Kidney (tissue), 22 donors: ENCODE results near the gene TIFAB. TPM values are rescaled to one million over a fixed set of nuclear protein-coding genes. Genes with fewer than 3 reads are reported as not detected.
"Not testable (repeated sequence)": the region's sequence is repeated elsewhere in the genome, so short reads cannot be mapped to it uniquely, and the experiment has no call there.

Experiments
- DNase-seq, 5 donors: peaks; one replicate each; pipeline ENCODE4 v3.0.0-alpha.2; 2013 to 2020
- FAIRE-seq: peaks from 2 replicates; lab custom pipeline; 2012; peaks lifted over from hg19 to GRCh38; lab: Jason Lieb, UNC
- H3K27ac ChIP-seq, 2 donors: one replicate each; pipeline ENCODE4 v1.7.0; 2013; ENCODE audit warnings: low read depth in 2 of 2, low read length in 2 of 2, inconsistent platforms in 1 of 2
- H3K27me3 ChIP-seq: one replicate; pipeline ENCODE4 v1.7.1; 2013; ENCODE audit warnings: low read length, inconsistent platforms; ENCODE audit not compliant: control insufficient read depth, insufficient read depth
- H3K36me3 ChIP-seq, 3 donors: one replicate each; pipeline versions ENCODE4 v1.7.0 to v1.7.1; 2013; ENCODE audit warnings: low read length in 3 of 3, control low read depth in 1 of 3, inconsistent platforms in 1 of 3; ENCODE audit not compliant: insufficient read depth in 3 of 3, control insufficient read depth in 2 of 3
- H3K4me1 ChIP-seq, 3 donors: one replicate each; pipeline versions ENCODE4 v1.7.0 to v1.7.1; 2013; ENCODE audit warnings: low read length in 3 of 3, inconsistent platforms in 1 of 3, low read depth in 1 of 3; ENCODE audit not compliant: control insufficient read depth in 2 of 3, insufficient read depth in 2 of 3
- H3K4me3 ChIP-seq, 3 donors: one replicate each; pipeline versions ENCODE4 v1.7.0 to v1.8.1; 2013; ENCODE audit warnings: low read length in 3 of 3, control low read depth in 1 of 3, inconsistent platforms in 1 of 3
- H3K9ac ChIP-seq, 3 donors: one replicate each; pipeline versions ENCODE4 v1.7.0 to v1.7.1; 2013; ENCODE audit warnings: low read length in 3 of 3, control low read depth in 1 of 3, inconsistent platforms in 1 of 3
- H3K9me3 ChIP-seq, 3 donors: one replicate each; pipeline versions ENCODE4 v1.7.0 to v1.7.1; 2013; ENCODE audit warnings: low read length in 3 of 3, control low read depth in 1 of 3, inconsistent platforms in 1 of 3; ENCODE audit not compliant: control insufficient read depth in 2 of 3, insufficient read depth in 1 of 3
- intact Hi-C: fragments of 100-400 bp; cut with DNase I; formaldehyde crosslinking; loops from one replicate; pipeline ENCODE4 v1.11.1; 2022
- long read RNA-seq, 10 donors: library from polyadenylated mRNA in 1 of 10; unstranded in 1 of 10; transcript quantifications; one replicate each; pipeline ENCODE4 v2.0.0 and lab custom pipeline, GENCODE V29; 2021 to 2026
- polyA plus RNA-seq: library from polyadenylated mRNA; stranded (reverse); fragments of 350-450 nt; fragmentation: Illumina TruSeq; extraction: RNeasy Lipid Tissue Mini Kit (QIAGEN cat#74804); gene quantifications from one replicate; pipeline ENCODE4 v1.2.3, GENCODE V29; 2014; ENCODE audit warnings: low read depth, low replicate concordance; ENCODE audit not compliant: insufficient read depth
- total RNA-seq: library from RNA; stranded (reverse); fragmentation: NEBNext Ultra II Directional; extraction: Animal tissue kit (Norgen Biotek cat#: 25700); gene quantifications from one replicate; pipeline ENCODE4 v1.2.1, GENCODE V29; 2021
- TF ChIP-seq, protein P1 (sequence below): IDR thresholded peaks from 3 replicates; pipeline ENCODE4 v1.5.1; 2012; ENCODE audit warnings: mild to moderate bottlenecking, moderate library complexity, borderline replicate concordance; ENCODE audit not compliant: insufficient read depth; ENCODE audit errors: extremely low read depth
- donor health status: control.
- donor health status: control.
- donor health status: control.
- donor health status: control.
- donor health status: control.
- donor health status: DM: yes; HTN: yes; CAD: no.
- donor health status: Normal renal cell carcinoma (clear cell type).

The TIFAB gene, protein sequence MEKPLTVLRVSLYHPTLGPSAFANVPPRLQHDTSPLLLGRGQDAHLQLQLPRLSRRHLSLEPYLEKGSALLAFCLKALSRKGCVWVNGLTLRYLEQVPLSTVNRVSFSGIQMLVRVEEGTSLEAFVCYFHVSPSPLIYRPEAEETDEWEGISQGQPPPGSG
- total RNA-seq (0.13 TPM), polyA plus RNA-seq (not detected)
- long read RNA-seq, donor 1: 0 reads
- long read RNA-seq, donor 2: 0 reads
- long read RNA-seq, donor 3, full-length matches to known transcripts: 1 of 1 reads
- long read RNA-seq, donor 3, partial matches to known transcripts: 0 of 1 reads
- long read RNA-seq, donor 3, other reads (novel, unspliced or antisense): 0 of 1 reads
- long read RNA-seq, donor 4: 0 reads
- long read RNA-seq, donor 5: 0 reads
- long read RNA-seq, donor 6: 0 reads
- long read RNA-seq, donor 7: 0 reads
- long read RNA-seq, donor 8: 0 reads
- long read RNA-seq, donor 9: 0 reads
- long read RNA-seq, donor 10, full-length matches to known transcripts: 1 of 1 reads
- long read RNA-seq, donor 10, partial matches to known transcripts: 0 of 1 reads
- long read RNA-seq, donor 10, other reads (novel, unspliced or antisense): 0 of 1 reads

DNA sequence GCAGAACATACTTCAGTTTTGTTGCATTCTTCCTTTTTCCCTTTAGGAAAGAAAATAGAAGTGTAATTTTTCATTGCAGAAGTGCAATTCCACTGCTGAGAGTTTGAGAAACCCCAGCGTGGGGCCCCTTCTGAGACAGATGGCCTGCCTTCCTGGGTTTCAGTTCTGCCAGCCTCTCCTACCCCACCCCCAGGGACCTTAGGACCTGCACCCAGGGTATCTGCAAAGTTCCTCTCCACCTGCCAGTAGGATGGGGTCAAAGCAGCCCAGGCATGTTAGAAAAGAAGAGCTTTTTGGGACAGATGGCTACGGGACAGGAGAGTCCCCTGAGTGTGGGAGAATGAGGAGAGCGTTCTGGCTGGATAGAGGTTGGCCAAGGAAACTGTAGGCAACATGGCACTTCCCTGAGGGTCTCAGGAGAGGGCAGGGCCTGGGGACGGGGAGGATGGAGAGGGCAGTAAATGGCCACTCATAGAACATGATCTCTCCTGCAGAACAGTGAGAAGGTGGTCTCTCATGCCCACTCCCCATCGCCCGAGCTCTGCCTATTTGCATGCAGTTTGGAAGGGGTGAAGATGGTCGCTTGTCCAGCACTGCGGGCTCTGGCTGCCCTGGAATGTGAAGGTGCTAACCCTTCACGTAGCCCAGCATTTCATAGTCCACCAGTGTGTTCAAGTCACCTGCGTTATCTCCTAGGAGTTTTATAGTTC, at the start of gene TIFAB:
Gene TIFAB, minus strand, starts transcription at position 31 of the 710 bp plus-strand sequence. CDS start 2,412 bp downstream, outside the sequence.
- TF ChIP-seq, protein P1, sequence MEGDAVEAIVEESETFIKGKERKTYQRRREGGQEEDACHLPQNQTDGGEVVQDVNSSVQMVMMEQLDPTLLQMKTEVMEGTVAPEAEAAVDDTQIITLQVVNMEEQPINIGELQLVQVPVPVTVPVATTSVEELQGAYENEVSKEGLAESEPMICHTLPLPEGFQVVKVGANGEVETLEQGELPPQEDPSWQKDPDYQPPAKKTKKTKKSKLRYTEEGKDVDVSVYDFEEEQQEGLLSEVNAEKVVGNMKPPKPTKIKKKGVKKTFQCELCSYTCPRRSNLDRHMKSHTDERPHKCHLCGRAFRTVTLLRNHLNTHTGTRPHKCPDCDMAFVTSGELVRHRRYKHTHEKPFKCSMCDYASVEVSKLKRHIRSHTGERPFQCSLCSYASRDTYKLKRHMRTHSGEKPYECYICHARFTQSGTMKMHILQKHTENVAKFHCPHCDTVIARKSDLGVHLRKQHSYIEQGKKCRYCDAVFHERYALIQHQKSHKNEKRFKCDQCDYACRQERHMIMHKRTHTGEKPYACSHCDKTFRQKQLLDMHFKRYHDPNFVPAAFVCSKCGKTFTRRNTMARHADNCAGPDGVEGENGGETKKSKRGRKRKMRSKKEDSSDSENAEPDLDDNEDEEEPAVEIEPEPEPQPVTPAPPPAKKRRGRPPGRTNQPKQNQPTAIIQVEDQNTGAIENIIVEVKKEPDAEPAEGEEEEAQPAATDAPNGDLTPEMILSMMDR: no peak

DNA sequence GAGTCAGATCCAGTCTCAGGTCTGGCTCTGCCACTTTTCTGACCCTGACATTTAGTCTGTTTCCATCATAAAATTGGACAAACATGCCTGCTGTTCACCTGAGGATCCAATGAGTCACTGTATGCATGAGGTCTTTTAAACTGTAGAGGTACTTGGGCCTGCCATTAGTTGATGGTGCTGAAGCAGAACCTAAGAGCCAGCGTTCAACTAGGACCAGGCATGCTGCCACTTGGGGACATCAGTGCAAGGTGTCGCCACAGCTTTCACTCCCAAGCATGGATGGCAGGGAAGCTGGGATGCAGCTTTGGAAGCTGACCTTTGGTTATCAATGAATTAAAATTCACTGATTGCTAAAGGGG, 46.5 kb upstream of the TIFAB start:
- no peaks in the 10 kb centered on the region for H3K4me1 ChIP-seq
- no peak for DNase-seq
- no peak overlapping the region for H3K4me3 ChIP-seq
- FAIRE-seq: no peak
- H3K9me3 ChIP-seq: no peaks in the 10 kb centered on the region
- H3K27me3 ChIP-seq: peaks cover 3% of the 10 kb centered on the region
- intact Hi-C loops: no loop called here
- no peak overlapping the region for H3K9ac ChIP-seq
- H3K36me3 ChIP-seq: no peaks in the 10 kb centered on the region
- no peak overlapping the region for H3K27ac ChIP-seq
- TF ChIP-seq, protein P1: no peak

More for the DNA sequence above, at the start of gene TIFAB:
- H3K36me3 ChIP-seq: no peaks in the 10 kb centered on the region
- H3K4me3 ChIP-seq: no peak within 1 kb of the TSS
- intact Hi-C loops: no loop called here
- H3K9ac ChIP-seq: no peak within 1 kb of the TSS
- FAIRE-seq: no peak
- H3K27me3 ChIP-seq: no peaks in the 10 kb centered on the region
- no peak within 1 kb of the TSS for H3K27ac ChIP-seq
- no peak for DNase-seq
- no peaks in the 10 kb centered on the region for H3K9me3 ChIP-seq
- H3K4me1 ChIP-seq: no peaks in the 10 kb centered on the region

DNA sequence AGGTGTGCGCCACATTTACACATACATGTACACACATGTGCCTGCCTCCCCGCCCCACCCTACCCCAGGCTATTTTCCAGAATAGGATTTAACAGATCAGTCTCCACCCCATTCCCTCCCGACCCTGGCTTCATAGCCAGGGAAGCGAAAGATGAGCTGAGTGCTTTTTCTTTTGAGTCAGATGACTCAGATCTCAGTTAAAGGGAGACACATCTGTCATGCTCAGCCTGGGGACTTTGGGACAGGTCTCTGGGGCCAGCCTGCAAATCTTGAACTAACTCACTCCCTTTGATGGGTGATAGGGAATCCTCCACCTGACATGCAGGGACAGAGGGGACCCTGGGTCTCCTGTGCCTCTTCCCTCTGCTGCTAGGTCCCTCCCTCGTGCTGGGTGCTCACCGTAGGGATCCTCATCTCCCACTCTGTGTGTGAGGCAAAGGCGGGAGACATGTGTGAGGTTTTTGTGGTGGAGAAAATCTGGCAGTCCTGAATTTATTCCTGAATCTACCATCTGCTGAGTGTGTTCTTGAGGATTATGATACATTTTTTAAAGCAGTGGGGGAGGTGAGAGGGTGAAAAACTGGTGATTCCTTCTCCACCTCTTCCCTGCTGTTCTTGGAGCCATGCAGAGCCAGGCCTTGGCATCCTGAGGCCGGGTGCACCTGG, 46.0 kb upstream of the TIFAB start:
- no peaks in the 10 kb centered on the region for H3K9me3 ChIP-seq
- H3K9ac ChIP-seq: no peak overlapping the region
- FAIRE-seq (no peak), DNase-seq (no peak)
- no peaks in the 10 kb centered on the region for H3K36me3 ChIP-seq
- no peak overlapping the region for H3K27ac ChIP-seq
- H3K27me3 ChIP-seq: peaks cover 6% of the 10 kb centered on the region
- no peaks in the 10 kb centered on the region for H3K4me1 ChIP-seq
- intact Hi-C loops: no loop called here
- H3K4me3 ChIP-seq: no peak overlapping the region
- TF ChIP-seq, protein P1: no peak

DNA sequence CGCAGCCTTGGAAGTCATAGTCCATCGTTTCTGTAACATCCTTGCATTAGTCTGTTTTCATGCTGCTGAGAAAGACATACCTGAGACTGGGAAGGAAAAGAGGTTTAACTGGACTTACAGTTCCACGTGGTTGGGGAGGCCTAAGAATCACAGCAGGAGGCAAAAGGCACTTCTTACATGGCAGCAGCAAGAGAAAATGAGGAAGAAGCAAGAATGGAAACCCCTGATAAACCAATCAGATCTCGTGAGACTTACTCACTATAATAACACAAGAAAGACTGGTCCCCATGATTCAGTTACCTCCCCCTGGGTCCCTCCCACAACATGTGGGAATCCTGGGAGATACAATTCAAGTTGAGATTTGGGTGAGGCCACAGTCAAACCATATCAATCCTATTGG, 43.4 kb upstream of the TIFAB start:
- H3K9me3 ChIP-seq, FAIRE-seq, H3K36me3 ChIP-seq, H3K9ac ChIP-seq, H3K27ac ChIP-seq, H3K4me1 ChIP-seq, intact Hi-C loops, DNase-seq, H3K4me3 ChIP-seq: not testable (repeated sequence)
- H3K27me3 ChIP-seq: peaks cover 24% of the 10 kb centered on the region
